Fibroblast of mammary gland (primary cell): Measurements from ENCODE around the gene SLC35A2.
A peak's percentile ranks its signal among the peaks of the same experiment; 100 is the strongest.

Experiments
- DNase-seq: peaks from one replicate; pipeline ENCODE4 v3.0.0-alpha.2; 2010; ENCODE audit warnings: low read depth
- H3K4me3 ChIP-seq: 2 replicates; pipeline ENCODE4 v1.5.1; 2011; ENCODE audit warnings: low read depth, mild to moderate bottlenecking, low read length, moderate library complexity; ENCODE audit not compliant: control insufficient read depth
- TF ChIP-seq, protein P1 (sequence below): conservative IDR thresholded peaks from 2 replicates; pipeline ENCODE4 v1.5.1; 2011; ENCODE audit warnings: low read depth, low read length, inconsistent platforms; ENCODE audit not compliant: control insufficient read depth, insufficient read depth

The SLC35A2 gene

DNA sequence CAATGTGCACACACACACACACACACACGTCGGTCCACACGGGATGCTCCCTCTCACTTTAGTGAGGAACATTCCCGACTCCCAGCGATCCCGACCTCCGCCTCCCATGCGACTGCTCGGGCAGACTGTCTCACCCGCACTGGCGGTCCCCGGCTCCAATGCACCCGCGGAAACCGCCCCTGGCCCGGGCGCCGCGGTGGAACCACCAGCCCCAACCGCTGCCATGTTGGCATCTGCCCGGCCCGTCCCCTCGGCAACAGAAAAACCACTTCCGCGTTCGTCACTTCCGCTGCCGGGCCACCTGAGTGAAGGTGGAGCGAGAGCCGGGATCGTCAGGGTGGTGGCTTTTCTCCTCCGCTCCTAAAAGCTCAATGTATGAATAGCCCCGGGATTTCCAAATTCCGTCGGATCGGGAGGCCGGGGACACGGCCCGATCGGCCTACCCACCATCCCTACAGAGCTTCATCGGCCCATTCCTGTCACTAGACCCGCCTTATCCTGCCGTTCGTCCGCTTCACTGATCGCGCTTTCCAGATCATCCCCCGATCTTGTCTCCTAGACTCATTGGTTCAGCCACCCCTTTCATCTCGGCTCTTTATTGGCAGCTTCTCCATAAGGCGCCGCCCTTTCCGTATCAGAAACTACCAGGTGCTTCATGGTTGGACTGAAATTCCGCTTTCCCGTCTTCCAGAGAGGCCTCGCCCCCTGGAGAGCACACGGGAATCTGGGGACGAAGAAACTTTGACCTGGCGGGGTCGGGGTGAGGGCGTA is at the start of gene SLC35A2:
TSS of gene SLC35A2 (minus strand) at position 235 of the 771 bp plus-strand sequence. CDS start at position 225, 10 bp downstream.
- TF ChIP-seq, protein P1, sequence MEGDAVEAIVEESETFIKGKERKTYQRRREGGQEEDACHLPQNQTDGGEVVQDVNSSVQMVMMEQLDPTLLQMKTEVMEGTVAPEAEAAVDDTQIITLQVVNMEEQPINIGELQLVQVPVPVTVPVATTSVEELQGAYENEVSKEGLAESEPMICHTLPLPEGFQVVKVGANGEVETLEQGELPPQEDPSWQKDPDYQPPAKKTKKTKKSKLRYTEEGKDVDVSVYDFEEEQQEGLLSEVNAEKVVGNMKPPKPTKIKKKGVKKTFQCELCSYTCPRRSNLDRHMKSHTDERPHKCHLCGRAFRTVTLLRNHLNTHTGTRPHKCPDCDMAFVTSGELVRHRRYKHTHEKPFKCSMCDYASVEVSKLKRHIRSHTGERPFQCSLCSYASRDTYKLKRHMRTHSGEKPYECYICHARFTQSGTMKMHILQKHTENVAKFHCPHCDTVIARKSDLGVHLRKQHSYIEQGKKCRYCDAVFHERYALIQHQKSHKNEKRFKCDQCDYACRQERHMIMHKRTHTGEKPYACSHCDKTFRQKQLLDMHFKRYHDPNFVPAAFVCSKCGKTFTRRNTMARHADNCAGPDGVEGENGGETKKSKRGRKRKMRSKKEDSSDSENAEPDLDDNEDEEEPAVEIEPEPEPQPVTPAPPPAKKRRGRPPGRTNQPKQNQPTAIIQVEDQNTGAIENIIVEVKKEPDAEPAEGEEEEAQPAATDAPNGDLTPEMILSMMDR, result no peak
- peak within 1 kb of the TSS; percentile 68 for H3K4me3 ChIP-seq
- peak; percentile 58 for DNase-seq

DNA sequence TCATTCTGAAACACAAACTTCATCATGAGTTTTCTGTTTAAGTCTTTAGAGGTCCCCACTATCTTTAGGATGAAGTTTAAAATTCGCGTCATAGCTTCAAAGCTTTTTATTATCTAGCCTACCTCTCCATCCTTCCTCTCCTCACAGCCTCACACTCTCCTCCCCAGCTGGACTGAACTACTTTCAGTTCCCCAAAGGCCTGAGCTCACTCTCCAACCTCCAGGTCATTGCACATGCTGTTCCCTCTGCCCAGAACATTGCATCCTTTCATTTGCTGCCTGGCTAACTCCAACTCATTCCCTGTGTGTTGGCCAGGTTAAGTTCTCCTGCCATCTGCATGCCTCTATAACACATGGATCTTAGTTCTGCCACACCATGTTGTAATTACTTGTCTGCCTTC is 48.8 kb upstream of the SLC35A2 start:
- TF ChIP-seq, protein P1, result no peak
- H3K4me3 ChIP-seq, result no peak overlapping the region
- DNase-seq, result no peak

DNA sequence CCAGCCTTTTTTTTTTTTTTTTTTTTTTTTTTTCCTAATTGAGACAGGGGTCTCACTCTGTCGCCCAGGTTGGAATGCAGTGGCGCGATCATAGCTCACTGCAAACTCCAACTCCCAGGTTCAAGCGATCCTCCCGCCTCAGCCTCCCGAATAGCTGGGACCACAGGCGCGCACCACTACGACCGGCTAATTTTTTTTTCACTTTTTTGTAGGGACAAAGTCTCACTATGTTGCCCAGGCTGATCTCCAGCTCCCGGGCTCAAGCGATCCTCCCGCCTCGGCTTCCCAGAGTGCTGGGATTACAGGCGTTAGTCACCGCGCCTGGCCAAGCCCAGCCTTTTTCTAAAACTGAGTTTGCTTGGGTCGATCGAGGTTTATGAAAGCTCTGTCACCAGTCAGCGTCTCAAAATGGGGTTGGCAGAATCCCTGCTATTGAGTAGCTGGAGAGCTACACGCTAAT is 47.2 kb upstream of the SLC35A2 start:
- DNase-seq, result peak; percentile 71
- TF ChIP-seq, protein P1, result no peak
- H3K4me3 ChIP-seq, result peak overlapping the region; percentile 68

DNA sequence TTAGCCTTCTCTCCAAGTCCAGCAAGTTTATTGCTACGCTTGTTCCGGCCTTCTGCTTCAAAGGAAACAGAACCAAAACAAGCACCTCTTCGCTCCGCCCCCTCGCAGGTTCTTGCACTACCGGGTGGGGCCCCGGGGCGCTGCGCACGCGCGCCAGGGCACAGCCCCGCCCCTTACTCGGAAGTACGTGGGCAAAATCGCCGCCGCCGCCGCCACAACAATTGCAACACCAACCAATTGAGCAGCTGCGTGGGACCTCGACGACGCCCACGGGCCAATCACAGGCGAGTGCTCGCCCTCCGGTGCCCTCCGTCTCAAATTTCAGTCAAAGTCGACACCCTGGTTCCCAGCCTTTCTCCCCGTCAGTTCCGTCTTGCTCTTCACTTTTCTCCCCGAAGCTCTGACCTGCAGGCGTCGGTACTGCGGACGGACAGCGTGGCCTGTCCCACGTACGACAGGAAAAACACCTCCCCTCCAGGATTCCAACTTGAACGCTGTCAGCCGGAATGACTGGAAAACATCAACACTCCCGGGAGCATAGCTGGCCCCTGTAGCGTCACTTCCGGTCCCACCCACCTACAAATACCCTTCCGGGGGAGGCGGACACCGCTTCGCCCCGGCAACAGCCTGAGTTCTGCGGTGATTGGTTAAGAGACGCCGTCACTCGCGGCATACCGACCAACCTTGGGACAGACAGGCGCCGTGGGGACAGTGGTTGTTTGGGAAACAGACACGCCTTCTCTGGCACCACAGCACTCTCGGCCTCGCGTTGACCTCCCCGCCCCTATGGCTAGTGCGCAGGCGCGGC is 46.6 kb upstream of the SLC35A2 start:
- TF ChIP-seq, protein P1, result no peak

DNA sequence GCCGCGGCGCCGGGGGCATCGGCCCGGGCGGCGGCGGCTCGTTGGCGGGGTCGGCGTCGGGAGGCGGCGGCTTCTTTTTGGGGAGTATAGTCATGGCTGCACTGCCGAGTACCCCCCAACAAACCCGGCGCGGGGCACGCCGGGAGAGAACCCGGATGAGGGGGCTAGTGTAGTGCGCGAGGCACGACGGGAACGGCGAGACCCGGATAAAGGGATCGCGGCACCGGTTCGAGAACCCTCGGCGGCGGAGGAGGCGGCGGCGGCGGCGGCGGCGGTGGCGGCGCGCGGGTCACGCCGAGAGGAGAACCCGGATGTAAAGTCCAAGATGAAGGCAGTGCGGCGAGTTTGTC is 46.0 kb upstream of the SLC35A2 start, which contains the start of gene OTUD5:
TSS of gene OTUD5 (minus strand) at position 131 of the 350 bp plus-strand sequence. CDS start at position 94, 37 bp downstream.
- DNase-seq, result no peak
- peak within 1 kb of the TSS; percentile 68 for H3K4me3 ChIP-seq

More for the DNA sequence above, 46.6 kb upstream of the SLC35A2 start:
- H3K4me3 ChIP-seq, result peak overlapping the region; percentile 68
- DNase-seq, result peak; percentile 98

DNA sequence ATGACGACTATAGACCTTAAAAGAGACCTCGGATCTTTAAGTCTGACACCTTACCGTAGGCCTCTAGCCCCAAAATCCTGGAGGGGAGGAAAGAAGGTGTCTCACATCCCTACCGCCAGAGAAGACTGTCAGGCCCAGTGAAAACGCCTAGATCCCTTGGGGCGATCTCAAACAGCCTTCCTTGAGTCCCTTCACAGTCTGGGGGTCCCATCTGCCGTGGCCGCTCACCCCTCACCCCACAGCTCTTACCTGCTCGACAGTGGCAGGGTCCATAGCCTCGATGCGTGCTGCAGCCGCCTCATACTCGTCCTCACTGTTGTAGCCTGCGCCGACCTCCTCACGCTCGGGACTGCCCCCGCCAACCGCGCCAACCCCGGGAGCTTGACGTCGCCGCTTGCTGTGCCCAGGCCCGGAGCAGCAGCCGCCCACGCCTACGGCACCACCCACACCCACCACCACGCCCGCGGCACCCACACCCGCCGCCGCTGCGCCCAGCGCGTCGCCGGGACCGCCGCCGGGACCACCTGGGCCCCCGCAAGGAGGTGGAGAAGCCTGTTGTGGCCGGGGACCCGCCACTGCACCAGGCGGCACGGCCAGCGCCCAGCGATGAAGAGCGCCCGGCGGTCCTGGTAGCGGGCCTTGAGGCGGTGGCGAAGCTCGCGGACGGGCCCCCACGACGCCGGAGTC is 45.4 kb upstream of the SLC35A2 start:
- TF ChIP-seq, protein P1, result no peak
- H3K4me3 ChIP-seq, result peak overlapping the region; percentile 65
- no peak for DNase-seq

More for the DNA sequence above, 46.0 kb upstream of the SLC35A2 start, which contains the start of gene OTUD5:
- TF ChIP-seq, protein P1, result no peak
